CD8-positive, alpha-beta memory T cell (primary cell): ENCODE measurements around the gene JAKMIP2. TPM values are rescaled to one million over a fixed set of nuclear protein-coding genes. Genes with fewer than 3 reads are reported as not detected.
"Not testable (repeated sequence)": the region's sequence is repeated elsewhere in the genome, so short reads cannot be mapped to it uniquely, and the experiment has no call there.

Experiments used
- CTCF ChIA-PET: fragments of 350-600 bp; sonication (Branson Sonifier 250); formaldehyde crosslinking; loops from one replicate; lab custom pipeline; 2021; ENCODE audit warnings: antibody characterized with exemption; lab: Charles Lee
- POLR2A ChIA-PET: fragments of 350-600 bp; sonication (Branson Sonifier 250); formaldehyde crosslinking; loops from one replicate; lab custom pipeline; 2021; ENCODE audit warnings: antibody characterized with exemption; lab: Charles Lee
- DNase-seq, 5 donors: peaks; one replicate each; pipeline versions ENCODE4 v3.0.0 to v3.0.0-alpha.2; 2020 to 2022; ENCODE audit warnings: mixed read lengths in 1 of 5
- H3K27ac ChIP-seq: one replicate; pipeline ENCODE4 v1.7.0; 2013; ENCODE audit warnings: low read depth, mild to moderate bottlenecking, low read length, moderate library complexity
- H3K27me3 ChIP-seq: 2 replicates; pipeline ENCODE4 v1.7.0; 2013; ENCODE audit warnings: low read length, mild to moderate bottlenecking; ENCODE audit not compliant: insufficient read depth, poor library complexity, severe bottlenecking
- H3K36me3 ChIP-seq: 2 replicates; pipeline ENCODE4 v1.7.0; 2013; ENCODE audit warnings: mild to moderate bottlenecking, low read length, moderate library complexity; ENCODE audit not compliant: insufficient read depth
- H3K4me1 ChIP-seq: 2 replicates; pipeline ENCODE4 v1.7.0; 2013; ENCODE audit warnings: mild to moderate bottlenecking, low read length, moderate library complexity; ENCODE audit not compliant: insufficient read depth
- H3K4me3 ChIP-seq: 2 replicates; pipeline ENCODE4 v1.7.0; 2013; ENCODE audit warnings: mild to moderate bottlenecking, low read length
- H3K9me3 ChIP-seq: 2 replicates; pipeline ENCODE4 v1.7.0; 2013; ENCODE audit warnings: mild to moderate bottlenecking, low read length
- H3K27ac Mint-ChIP-seq, 8 donors: one replicate each; pipeline ENCODE4 v1.8.0; 2020 to 2021; ENCODE audit warnings: mixed read lengths in 8 of 8, mild to moderate bottlenecking in 6 of 8, inconsistent platforms in 3 of 8, moderate library complexity in 3 of 8
- H3K27me3 Mint-ChIP-seq, 2 donors: one replicate each; pipeline ENCODE4 v1.8.0; 2020 to 2021; ENCODE audit warnings: mixed read lengths in 2 of 2, mild to moderate bottlenecking in 1 of 2, moderate library complexity in 1 of 2
- H3K36me3 Mint-ChIP-seq, 3 donors: one replicate each; pipeline ENCODE4 v1.8.0; 2020 to 2021; ENCODE audit warnings: mixed read lengths in 3 of 3, inconsistent platforms in 1 of 3, mild to moderate bottlenecking in 1 of 3
- H3K4me1 Mint-ChIP-seq, 3 donors: one replicate each; pipeline ENCODE4 v1.8.0; 2020 to 2021; ENCODE audit warnings: mixed read lengths in 3 of 3, inconsistent platforms in 1 of 3, mild to moderate bottlenecking in 1 of 3
- H3K4me3 Mint-ChIP-seq, 7 donors: one replicate each; pipeline ENCODE4 v1.8.0; 2020 to 2021; ENCODE audit warnings: mixed read lengths in 7 of 7, mild to moderate bottlenecking in 6 of 7, moderate library complexity in 4 of 7, inconsistent platforms in 2 of 7
- H3K9me3 Mint-ChIP-seq, 5 donors: one replicate each; pipeline ENCODE4 v1.8.0; 2020 to 2022; ENCODE audit warnings: mixed read lengths in 5 of 5, mild to moderate bottlenecking in 3 of 5, moderate library complexity in 2 of 5, inconsistent platforms in 1 of 5
- polyA plus RNA-seq: library from polyadenylated mRNA; unstranded; fragments of 300-500 nt; fragmentation: Illumina TruSeq; gene quantifications from one replicate; pipeline ENCODE4 v1.2.3, GENCODE V29; 2021
- total RNA-seq, 2 experiments: library from RNA; stranded (reverse); gene quantifications; one replicate each; pipeline ENCODE4 v1.2.3, GENCODE V29; 2021

The JAKMIP2 gene
- total and polyA plus RNA-seq, 3 experiments from 2014 or later = 1.8 to 6.3 (median 1.8) TPM

- Histone ChIP-seq H3K9me3 (no peaks in the 10 kb centered on the region), H3K27me3 (no peaks in the 10 kb centered on the region), H3K27ac (no peak overlapping the region), H3K36me3 (no peaks in the 10 kb centered on the region), H3K4me1 (no peaks in the 10 kb centered on the region), H3K4me3 (no peak overlapping the region)
- peaks cover 0 to 48% (median 15%) of the 10 kb centered on the region in 3 donors for H3K36me3 Mint-ChIP-seq
- peak overlapping the region in 1 of 8 donors; percentile 29 for H3K27ac Mint-ChIP-seq
- H3K4me3 Mint-ChIP-seq = no peak overlapping the region
- ChIA-PET POLR2A (no interaction called here), CTCF (interaction anchor here (1.0 to 1.2 kb wide), 3 partner anchors 8 to 187 kb away, joined by 3 read pairs; no protein-coding TSS in a partner anchor)
- H3K4me1 Mint-ChIP-seq = no peaks in the 10 kb centered on the region
- no peak for DNase-seq
- H3K27me3 Mint-ChIP-seq = no peaks in the 10 kb centered on the region
- H3K9me3 Mint-ChIP-seq = no peaks in the 10 kb centered on the region
These were observed 146.4 kb downstream of the JAKMIP2 start for GRCh38 chr5:147635882-147636728.

DNA sequence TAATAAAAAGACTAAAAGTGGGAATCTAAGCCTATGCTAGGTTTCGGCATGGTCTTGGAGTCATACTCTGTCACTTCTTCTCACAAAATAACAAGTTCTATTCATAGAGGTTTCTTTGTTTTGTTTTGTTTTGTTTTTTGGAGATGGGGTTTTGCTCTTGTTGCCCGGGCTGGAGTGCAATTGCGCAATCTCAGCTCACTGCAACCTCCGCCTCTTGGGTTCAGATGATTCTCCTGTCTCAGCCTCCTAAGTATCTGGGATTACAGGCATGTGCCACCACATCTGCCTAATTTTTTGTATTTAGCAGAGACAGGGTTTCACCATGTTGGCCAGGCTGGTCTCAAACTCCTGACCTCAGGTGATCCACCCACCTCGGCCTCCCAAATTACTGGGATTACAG, 147.1 kb downstream of the JAKMIP2 start:
- POLR2A ChIA-PET, H3K4me3 Mint-ChIP-seq, H3K36me3 ChIP-seq, DNase-seq, H3K9me3 Mint-ChIP-seq, H3K4me3 ChIP-seq, H3K27me3 ChIP-seq, H3K4me1 Mint-ChIP-seq, H3K27me3 Mint-ChIP-seq, H3K4me1 ChIP-seq, CTCF ChIA-PET, H3K27ac ChIP-seq, H3K27ac Mint-ChIP-seq, H3K9me3 ChIP-seq: not testable (repeated sequence)
- peaks cover 0 to 41% (median 15%) of the 10 kb centered on the region in 3 donors for H3K36me3 Mint-ChIP-seq

GRCh38 chr5:147633173-147633572, 149.4 kb downstream of the JAKMIP2 start:
- peak overlapping the region in 1 of 8 donors; percentile 19 for H3K27ac Mint-ChIP-seq

DNA sequence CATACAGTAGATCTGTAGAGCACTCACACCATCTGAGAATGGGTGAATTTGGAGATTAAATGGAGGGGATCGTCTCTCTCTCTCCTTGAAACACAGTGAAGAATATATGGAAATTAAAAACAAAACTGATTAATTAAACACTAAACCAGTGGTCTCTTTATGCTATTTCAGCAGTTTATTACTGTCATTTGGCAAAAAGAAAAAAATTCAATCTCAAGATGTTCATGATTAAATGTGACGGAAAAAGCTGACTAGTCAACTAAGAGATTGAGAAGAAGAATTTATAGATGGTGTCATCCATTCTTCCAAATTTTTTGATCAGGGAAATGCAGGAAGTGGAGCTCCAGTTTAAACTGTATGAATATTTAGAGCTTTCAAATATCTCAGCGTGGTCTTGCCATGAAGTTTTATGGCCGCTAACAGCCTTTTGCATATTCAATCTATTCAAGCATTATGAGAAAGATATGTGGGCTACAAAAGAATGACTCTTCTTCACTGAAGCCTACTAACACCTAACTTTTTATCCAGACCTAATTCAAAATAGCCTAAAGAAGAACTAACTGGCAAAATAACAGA, 151.0 kb downstream of the JAKMIP2 start:
- H3K27me3 ChIP-seq = no peaks in the 10 kb centered on the region
- Mint-ChIP-seq H3K9me3 (no peaks in the 10 kb centered on the region), H3K27ac (peak overlapping the region in 2 of 8 donors; percentile 8 to 43), H3K4me1 (peaks cover 0 to 4% (median 0%) of the 10 kb centered on the region in 3 donors), H3K27me3 (no peaks in the 10 kb centered on the region), H3K4me3 (no peak overlapping the region), H3K36me3 (peaks cover 0 to 37% (median 28%) of the 10 kb centered on the region in 3 donors)
- no peaks in the 10 kb centered on the region for H3K9me3 ChIP-seq
- CTCF ChIA-PET = interaction anchor here (4.5 kb wide), 1 partner anchor 192 kb away, joined by 59 read pairs; no protein-coding TSS in a partner anchor
- no peak overlapping the region for H3K27ac ChIP-seq
- no peak for DNase-seq
- POLR2A ChIA-PET = no interaction called here
- H3K4me1 ChIP-seq = no peaks in the 10 kb centered on the region
- no peak overlapping the region for H3K4me3 ChIP-seq
- H3K36me3 ChIP-seq = no peaks in the 10 kb centered on the region

More at GRCh38 chr5:147633173-147633572, 149.4 kb downstream of the JAKMIP2 start:
- H3K27ac ChIP-seq = no peak overlapping the region
- DNase-seq = no peak
- ChIA-PET CTCF (no interaction called here), POLR2A (no interaction called here)
- Mint-ChIP-seq H3K4me3 (no peak overlapping the region), H3K27me3 (no peaks in the 10 kb centered on the region), H3K9me3 (no peaks in the 10 kb centered on the region), H3K4me1 (peaks cover 0 to 2% (median 0%) of the 10 kb centered on the region in 3 donors), H3K36me3 (peaks cover 0 to 36% (median 22%) of the 10 kb centered on the region in 3 donors)
- no peaks in the 10 kb centered on the region for H3K4me1 ChIP-seq
- no peaks in the 10 kb centered on the region for H3K36me3 ChIP-seq
- no peaks in the 10 kb centered on the region for H3K27me3 ChIP-seq
- H3K4me3 ChIP-seq = no peak overlapping the region
- no peaks in the 10 kb centered on the region for H3K9me3 ChIP-seq

DNA sequence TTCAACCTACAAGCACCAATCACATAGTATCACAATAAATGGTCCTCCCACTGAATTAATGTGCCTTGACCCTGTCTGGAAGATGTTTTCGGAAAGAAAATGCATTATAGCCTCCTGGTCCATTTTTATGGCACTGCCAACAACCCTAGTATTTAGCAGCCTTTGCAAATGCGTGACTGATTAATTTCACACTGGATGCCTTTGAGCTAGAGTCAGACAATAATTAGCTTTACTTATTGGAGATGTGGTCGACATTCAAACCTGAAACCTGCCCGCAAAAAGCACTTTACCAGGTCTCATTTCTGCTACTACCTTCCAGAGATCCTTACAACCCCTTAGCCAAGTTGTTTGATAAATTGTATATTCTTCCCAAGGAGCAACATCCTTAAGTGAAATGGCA, 153.3 kb downstream of the JAKMIP2 start:
- Mint-ChIP-seq H3K4me1 (peaks cover 0 to 4% (median 0%) of the 10 kb centered on the region in 3 donors), H3K36me3 (peaks cover 2 to 40% (median 22%) of the 10 kb centered on the region in 3 donors), H3K9me3 (no peaks in the 10 kb centered on the region), H3K27me3 (peaks cover 0 to 3% of the 10 kb centered on the region in 2 donors), H3K27ac (peak overlapping the region in 1 of 8 donors; percentile 33), H3K4me3 (no peak overlapping the region)
- no peaks in the 10 kb centered on the region for H3K36me3 ChIP-seq
- H3K27ac ChIP-seq = no peak overlapping the region
- DNase-seq = no peak
- H3K9me3 ChIP-seq = no peaks in the 10 kb centered on the region
- no peaks in the 10 kb centered on the region for H3K4me1 ChIP-seq
- H3K27me3 ChIP-seq = no peaks in the 10 kb centered on the region
- no peak overlapping the region for H3K4me3 ChIP-seq
- ChIA-PET CTCF (interaction anchor here (4.5 kb wide), 1 partner anchor 195 kb away, joined by 59 read pairs; no protein-coding TSS in a partner anchor), POLR2A (no interaction called here)

DNA sequence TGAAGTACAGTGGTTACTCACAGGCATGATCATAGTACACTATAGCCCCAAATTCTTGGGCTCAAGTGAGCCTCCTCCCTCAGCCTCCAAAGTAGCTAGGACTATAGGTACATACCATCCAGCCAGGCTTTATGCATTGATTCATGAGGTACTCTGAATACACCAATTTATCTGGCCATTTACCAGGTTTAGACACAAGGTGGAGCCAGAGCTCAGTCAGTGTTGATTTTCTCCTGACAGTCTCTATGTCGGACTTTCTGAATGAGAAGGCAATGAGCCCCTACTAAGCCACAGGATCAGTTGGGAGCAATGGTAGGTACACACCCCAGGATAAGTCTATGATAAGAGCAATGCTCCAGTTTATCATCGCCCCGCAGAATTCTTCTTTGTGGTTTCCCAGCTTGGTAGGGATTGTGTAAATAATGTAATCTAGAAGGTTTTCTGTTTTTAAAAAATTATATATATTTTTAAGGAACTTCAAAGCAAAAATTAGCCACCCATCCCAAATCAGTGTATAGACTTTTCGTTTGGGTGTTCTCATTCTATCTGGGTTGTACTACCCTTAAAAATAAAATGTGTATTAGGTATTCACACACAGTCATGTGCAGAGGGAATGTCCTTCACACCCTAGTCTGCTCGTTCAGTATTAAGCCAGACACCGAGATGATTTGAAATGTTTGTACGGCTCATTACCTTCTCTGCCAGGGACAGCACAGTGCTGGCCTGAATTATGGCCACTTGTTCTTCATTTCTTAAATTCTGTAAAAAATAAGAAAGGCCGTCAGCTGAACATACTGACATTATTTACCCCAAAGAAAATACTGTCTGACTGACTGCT, 154.3 kb downstream of the JAKMIP2 start:
- H3K4me3 Mint-ChIP-seq = no peak overlapping the region
- CTCF ChIA-PET = interaction anchor here (0.6 to 4.5 kb wide), 9 partner anchors 8 to 232 kb away, joined by 3 to 59 read pairs (median 3); no protein-coding TSS in a partner anchor
- no peaks in the 10 kb centered on the region for H3K9me3 Mint-ChIP-seq
- Histone ChIP-seq H3K4me1 (no peaks in the 10 kb centered on the region), H3K4me3 (no peak overlapping the region), H3K27me3 (no peaks in the 10 kb centered on the region), H3K27ac (no peak overlapping the region), H3K36me3 (no peaks in the 10 kb centered on the region), H3K9me3 (no peaks in the 10 kb centered on the region)
- H3K27me3 Mint-ChIP-seq = peaks cover 0 to 3% of the 10 kb centered on the region in 2 donors
- H3K27ac Mint-ChIP-seq = peak overlapping the region in 2 of 8 donors; percentile 15 to 76
- DNase-seq = peak; percentile 13 to 58 (median 24)
- peaks cover 5 to 42% (median 22%) of the 10 kb centered on the region in 3 donors for H3K36me3 Mint-ChIP-seq
- POLR2A ChIA-PET = interaction anchor here (0.5 kb wide), 1 partner anchor 9 kb away, joined by 7 read pairs; no protein-coding TSS in a partner anchor
- H3K4me1 Mint-ChIP-seq = peaks cover 0 to 4% (median 0%) of the 10 kb centered on the region in 3 donors

GRCh38 chr5:147626464-147626863, 156.1 kb downstream of the JAKMIP2 start:
- Mint-ChIP-seq H3K36me3 (peaks cover 5 to 42% (median 25%) of the 10 kb centered on the region in 3 donors), H3K9me3 (no peaks in the 10 kb centered on the region), H3K27me3 (peaks cover 0 to 3% of the 10 kb centered on the region in 2 donors), H3K4me1 (peaks cover 0 to 4% (median 0%) of the 10 kb centered on the region in 3 donors), H3K4me3 (no peak overlapping the region), H3K27ac (no peak overlapping the region)
- ChIA-PET POLR2A (no interaction called here), CTCF (interaction anchor here (0.8 kb wide), 1 partner anchor 156 kb away, joined by 3 read pairs; the partner anchor contains the start of gene JAKMIP2)
- H3K4me3 ChIP-seq = no peak overlapping the region
- DNase-seq = no peak
- H3K27me3 ChIP-seq = no peaks in the 10 kb centered on the region
- H3K27ac ChIP-seq = no peak overlapping the region
- H3K36me3 ChIP-seq = no peaks in the 10 kb centered on the region
- H3K4me1 ChIP-seq = no peaks in the 10 kb centered on the region
- no peaks in the 10 kb centered on the region for H3K9me3 ChIP-seq
